NCI-H1417 treated with DMSO at 0.1 percent for 48 hours (cell line): Measurements from ENCODE around the gene SPRYD3.

Source experiments
- DNase-seq: peaks from one replicate; lab custom pipeline; 2025; lab: John Stamatoyannopoulos, UW

The SPRYD3 gene

DNA sequence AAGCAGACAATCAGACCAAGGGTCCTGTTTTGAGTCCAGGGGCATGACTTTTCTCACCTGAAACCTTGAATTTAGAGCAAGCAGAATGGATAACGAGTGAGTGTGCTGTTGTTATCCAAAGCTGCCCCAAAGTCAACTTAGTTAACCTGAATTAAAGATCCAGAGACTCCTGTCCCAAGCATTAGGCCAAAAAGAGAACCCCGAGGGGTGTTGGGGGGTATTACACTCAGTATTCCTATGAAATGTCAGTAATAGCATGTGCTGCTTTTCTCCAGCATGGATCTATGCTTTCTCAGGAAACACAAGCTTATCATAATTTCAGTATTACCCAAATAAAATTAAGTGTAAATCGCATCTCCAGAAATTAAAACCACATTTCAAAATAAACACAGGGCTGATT, 53.9 kb downstream of the SPRYD3 start:
- no peak for DNase-seq

DNA sequence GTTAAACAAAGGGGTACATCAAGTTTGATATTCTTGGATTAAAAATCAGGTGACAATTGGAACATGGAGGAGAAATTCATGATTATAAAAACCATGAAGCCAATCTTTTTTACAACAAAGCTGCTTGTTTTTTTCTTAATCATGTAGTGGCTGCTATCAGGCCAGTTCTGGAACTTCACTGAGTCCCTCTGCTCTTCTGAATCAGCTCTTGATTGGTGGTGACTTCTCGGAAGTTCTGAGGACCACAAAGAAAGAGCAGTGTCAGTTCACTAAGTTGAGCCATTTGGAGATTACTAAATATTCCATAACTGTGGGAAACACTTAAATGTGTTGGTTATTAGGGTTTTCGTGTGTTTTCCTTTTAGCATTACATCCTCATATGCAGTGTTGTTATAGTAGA, 64.5 kb downstream of the SPRYD3 start:
- no peak for DNase-seq
